SU-DHL-6 (cell line): Measurements from ENCODE around the gene PPP1R9B.

Source experiments
- H2AFZ ChIP-seq: fragments of 200-600 bp; sonication (generic); 2 replicates; pipeline ENCODE4 v1.6.1; 2014; ENCODE audit warnings: low read depth, mild to moderate bottlenecking, moderate library complexity, mixed read lengths, antibody characterized with exemption, low read length; ENCODE audit not compliant: severe bottlenecking
- H3F3A ChIP-seq: fragments of 200-600 bp; shearing (Covaris generic); 2 replicates; pipeline ENCODE4 v1.6.0; 2016; ENCODE audit warnings: antibody characterized with exemption, mild to moderate bottlenecking; ENCODE audit not compliant: insufficient read depth
- H3K27ac ChIP-seq: fragments of 200-600 bp; sonication (generic); 2 replicates; pipeline ENCODE4 v1.5.1; 2016; ENCODE audit warnings: low read depth, mild to moderate bottlenecking, low read length, moderate library complexity, mixed read lengths
- H3K27me3 ChIP-seq: fragments of 200-600 bp; sonication (generic), shearing (Covaris generic); 2 replicates; pipeline ENCODE4 v1.6.0; 2014; ENCODE audit warnings: mild to moderate bottlenecking, low read length
- H3K36me3 ChIP-seq: fragments of 200-600 bp; sonication (generic); 2 replicates; pipeline ENCODE4 v1.6.1; 2014; ENCODE audit warnings: mild to moderate bottlenecking, low read length, mixed read lengths
- H3K4me2 ChIP-seq: fragments of 300-600, 200-600 bp; shearing (Covaris generic), sonication (generic); 2 replicates; pipeline ENCODE4 v1.6.0; 2014; ENCODE audit warnings: low read length, low read depth, mild to moderate bottlenecking; ENCODE audit not compliant: poor library complexity, severe bottlenecking
- H3K4me3 ChIP-seq: fragments of 200-600 bp; sonication (generic); 2 replicates; pipeline ENCODE4 v1.5.1; 2014; ENCODE audit warnings: antibody characterized with exemption, low read length, mild to moderate bottlenecking, mixed read lengths; ENCODE audit not compliant: insufficient read depth, poor library complexity, severe bottlenecking
- H3K79me2 ChIP-seq: fragments of 200-600 bp; sonication (generic); 2 replicates; pipeline ENCODE4 v1.6.1; 2014; ENCODE audit warnings: mild to moderate bottlenecking, low read length, moderate library complexity; ENCODE audit not compliant: insufficient read depth
- H3K9ac ChIP-seq: fragments of 200-600 bp; sonication (generic); 2 replicates; pipeline ENCODE4 v1.7.0; 2014; ENCODE audit warnings: mild to moderate bottlenecking, low read length
- H3K9me2 ChIP-seq: fragments of 200-600 bp; sonication (generic); replicated peaks from 2 replicates; pipeline ENCODE4 v1.6.1; 2014; ENCODE audit warnings: low read length; ENCODE audit not compliant: insufficient read depth
- H3K9me3 ChIP-seq: fragments of 200-600 bp; sonication (generic); 2 replicates; pipeline ENCODE4 v1.6.1; 2014; ENCODE audit warnings: low read length, mixed read lengths; ENCODE audit not compliant: insufficient read depth
- H4K20me1 ChIP-seq: fragments of 200-600 bp; sonication (generic); 2 replicates; pipeline ENCODE4 v1.6.1; 2014; ENCODE audit warnings: low read depth, mild to moderate bottlenecking, antibody characterized with exemption, low read length, moderate library complexity, mixed read lengths
- CTCF ChIP-seq: fragments of 200-600 bp; sonication (generic); IDR thresholded peaks from one replicate; pipeline ENCODE4 v1.5.1; 2017; ENCODE audit warnings: antibody characterized with exemption, mild to moderate bottlenecking, low read length, moderate library complexity; ENCODE audit not compliant: insufficient read depth, poor library complexity, severe bottlenecking
- EZH2phosphoT487 ChIP-seq: fragments of 200-600 bp; sonication (generic), shearing (Covaris generic); conservative IDR thresholded peaks from 2 replicates; pipeline ENCODE4 v1.6.1; 2018; ENCODE audit warnings: mild to moderate bottlenecking, antibody characterized with exemption, low read length, moderate library complexity, mixed read lengths

PPP1R9B gene

GRCh38 chr17:50163843-50164696 lies 13.6 kb upstream of the PPP1R9B start:
- Histone ChIP-seq H3F3A (no peaks in the 10 kb centered on the region), H3K4me3 (no peak overlapping the region), H3K9me2 (no peaks in the 10 kb centered on the region), H3K36me3 (no peaks in the 10 kb centered on the region), H4K20me1 (no peaks in the 10 kb centered on the region), H3K27ac (no peak overlapping the region), H2AFZ (no peak overlapping the region), H3K4me2 (no peak overlapping the region), H3K79me2 (no peaks in the 10 kb centered on the region), H3K9me3 (no peaks in the 10 kb centered on the region), H3K27me3 (no peaks in the 10 kb centered on the region), H3K9ac (no peak overlapping the region)
- TF ChIP-seq EZH2phosphoT487 (no peak), CTCF (no peak)

GRCh38 chr17:50162466-50163254 lies 12.2 kb upstream of the PPP1R9B start:
- no peaks in the 10 kb centered on the region for H3K9me3 ChIP-seq
- H3K4me3 ChIP-seq, result no peak overlapping the region
- H3F3A ChIP-seq, result no peaks in the 10 kb centered on the region
- H2AFZ ChIP-seq, result no peak overlapping the region
- H3K4me2 ChIP-seq, result no peak overlapping the region
- no peaks in the 10 kb centered on the region for H3K9me2 ChIP-seq
- H3K27me3 ChIP-seq, result no peaks in the 10 kb centered on the region
- no peak overlapping the region for H3K9ac ChIP-seq
- no peaks in the 10 kb centered on the region for H3K36me3 ChIP-seq
- no peak for TF ChIP-seq EZH2phosphoT487
- no peak for TF ChIP-seq CTCF
- H4K20me1 ChIP-seq, result no peaks in the 10 kb centered on the region
- no peak overlapping the region for H3K27ac ChIP-seq
- no peaks in the 10 kb centered on the region for H3K79me2 ChIP-seq

GRCh38 chr17:50161911-50162288 lies 11.4 kb upstream of the PPP1R9B start:
- Histone ChIP-seq H3K4me2 (peak overlapping the region; percentile 66), H3F3A (no peaks in the 10 kb centered on the region), H3K79me2 (no peaks in the 10 kb centered on the region), H4K20me1 (no peaks in the 10 kb centered on the region), H3K36me3 (no peaks in the 10 kb centered on the region), H3K9ac (peak overlapping the region; percentile 57; the same call in 1 of the 2 replicates), H3K27ac (no peak overlapping the region), H3K9me2 (no peaks in the 10 kb centered on the region), H3K27me3 (no peaks in the 10 kb centered on the region), H3K4me3 (no peak overlapping the region), H3K9me3 (no peaks in the 10 kb centered on the region), H2AFZ (peak overlapping the region; percentile 86)
- TF ChIP-seq CTCF (no peak), EZH2phosphoT487 (no peak)
